ENCODE results near the gene ZNF391. TPM values are rescaled to one million over a fixed set of nuclear protein-coding genes. Genes with fewer than 3 reads are reported as not detected.
A peak's percentile ranks its signal among the peaks of the same experiment; 100 is the strongest.

Gene ZNF391
- 4.4 and 5.4 TPM in 2 replicates for total RNA-seq (2021)
- long read RNA-seq, full-length matches to known transcripts, result 7 of 7 reads
- long read RNA-seq, partial matches to known transcripts, result 0 of 7 reads
- long read RNA-seq, other reads (novel, unspliced or antisense), result 0 of 7 reads

DNA sequence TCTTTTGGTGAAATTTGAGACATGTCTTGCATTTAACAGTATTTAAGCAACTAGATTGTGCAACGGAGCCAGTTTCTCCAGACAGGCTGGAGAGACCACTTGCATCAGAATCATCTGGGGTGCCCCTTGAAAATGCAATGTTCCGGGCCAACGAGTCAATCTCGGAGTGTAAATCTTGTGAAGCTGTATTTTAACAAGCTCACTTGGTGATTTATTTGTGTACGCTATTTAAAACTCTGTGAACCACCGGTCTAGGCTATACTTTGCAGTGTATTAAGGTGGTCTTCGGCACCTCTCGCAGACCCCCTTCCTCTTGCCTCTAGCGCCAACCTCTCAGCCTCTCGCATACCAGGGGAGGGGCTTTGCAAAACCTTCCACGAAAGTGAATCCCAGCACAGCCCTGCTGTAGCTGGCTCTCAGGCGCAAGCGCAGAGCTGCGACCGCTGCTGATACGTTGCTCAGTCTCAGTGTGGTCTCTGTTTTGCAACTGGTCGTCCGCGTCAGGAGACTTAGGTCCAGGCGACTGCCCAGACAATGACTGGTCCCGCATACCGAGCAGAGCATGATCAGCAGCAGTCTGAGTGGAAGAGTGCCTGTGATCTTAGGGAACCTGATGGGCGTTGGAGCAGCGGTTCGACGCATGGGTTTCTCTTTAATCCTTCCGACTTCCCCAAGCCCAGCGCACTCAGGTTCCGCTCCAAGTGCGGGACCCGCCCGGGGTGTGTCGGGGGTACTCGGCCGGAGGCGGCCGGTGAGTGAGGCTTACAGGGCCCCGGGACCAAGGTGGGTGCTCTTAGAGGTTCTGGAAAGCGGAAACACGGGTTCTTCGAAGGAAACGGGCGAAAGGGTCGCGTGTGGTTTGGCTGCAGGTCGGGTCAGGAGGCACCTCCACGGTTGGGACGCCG lies at the start of gene ZNF391:
TSS of gene ZNF391 (plus strand) at position 467 of the 905 bp plus-strand sequence. CDS start 11,612 bp downstream, outside the sequence.
- H3K18ac ChIP-seq (ENCODE audit: insufficient read length, low read depth, low read length), result peak within 1 kb of the TSS; percentile 4
- H2BK15ac ChIP-seq (ENCODE audit: low read depth, low read length), result no peak within 1 kb of the TSS
- no peak within 1 kb of the TSS for H2BK12ac ChIP-seq (ENCODE audit: insufficient read length, low read depth, low read length)
- H3K36me3 Mint-ChIP-seq (ENCODE audit: insufficient read depth in 1 of 3, low read depth in 3 of 3), result peaks cover 5 to 13% (median 6%) of the 10 kb centered on the region in 3 experiments
- no peaks in the 10 kb centered on the region for H3K27me3 ChIP-seq (ENCODE audit: insufficient read depth, low read length)
- peak within 1 kb of the TSS; percentile 37 for H3K27ac ChIP-seq (ENCODE audit: insufficient read length, low read depth, low read length)
- no peak within 1 kb of the TSS for H2BK120ac ChIP-seq (ENCODE audit: low read depth, low read length, poor library complexity, severe bottlenecking)
- peak within 1 kb of the TSS; percentile 91 to 96 (median 95); a peak in 6 of 7 replicates for H3K27ac Mint-ChIP-seq
- H3K4ac ChIP-seq (ENCODE audit: low read depth, low read length), result no peak within 1 kb of the TSS
- H4K91ac ChIP-seq (ENCODE audit: insufficient read length, low read depth, low read length), result no peak within 1 kb of the TSS
- peaks cover 6% of the 10 kb centered on the region for H3K23me2 ChIP-seq (ENCODE audit: insufficient read length, low read depth, low read length, poor library complexity, severe bottlenecking)
- peak within 1 kb of the TSS; percentile 97 for H3K4me3 Mint-ChIP-seq
- peaks cover 2% of the 10 kb centered on the region; the same call in 1 of the 2 replicates for H3K27me3 Mint-ChIP-seq (ENCODE audit: low read depth)
- H2AK5ac ChIP-seq (ENCODE audit: insufficient read length, low read length), result no peak within 1 kb of the TSS
- H2BK5ac ChIP-seq (ENCODE audit: insufficient read length, low read length), result no peak within 1 kb of the TSS
- H2AFZ ChIP-seq (ENCODE audit: low read length), result peak within 1 kb of the TSS; percentile 43
- peak within 1 kb of the TSS; percentile 72 for H3K14ac ChIP-seq (ENCODE audit: insufficient read depth, low read length)
- no peak within 1 kb of the TSS for H4K8ac ChIP-seq (replicated peaks; ENCODE audit: insufficient read length, low read depth, low read length)
- H3K56ac ChIP-seq (ENCODE audit: insufficient read length, low read depth, low read length), result no peak within 1 kb of the TSS
- no peaks in the 10 kb centered on the region for H3K79me1 ChIP-seq (ENCODE audit: insufficient read depth, low read depth, low read length, poor library complexity, severe bottlenecking)
- H3K4me1 Mint-ChIP-seq, result peaks cover 8 to 14% of the 10 kb centered on the region in 2 experiments
- no peak within 1 kb of the TSS for H4K5ac ChIP-seq (ENCODE audit: insufficient read length, low read depth, low read length)
- peak; percentile 91 for DNase-seq
- no peak within 1 kb of the TSS for H3K23ac ChIP-seq (ENCODE audit: insufficient read length, low read depth, low read length)
- peaks cover 7 to 10% of the 10 kb centered on the region in 2 experiments for H3K9me3 Mint-ChIP-seq
- no CpG with 5 or more reads among the region's 49 CpGs for WGBS (ENCODE audit: extremely low coverage, insufficient read length, low lambda C conversion rate)
- no peak within 1 kb of the TSS for H2BK20ac ChIP-seq (ENCODE audit: low read depth, low read length, poor library complexity, severe bottlenecking)
- H3K4me2 ChIP-seq (ENCODE audit: insufficient read depth, insufficient read length, low read length), result peak within 1 kb of the TSS; percentile 63
- TF ChIP-seq, protein P1, sequence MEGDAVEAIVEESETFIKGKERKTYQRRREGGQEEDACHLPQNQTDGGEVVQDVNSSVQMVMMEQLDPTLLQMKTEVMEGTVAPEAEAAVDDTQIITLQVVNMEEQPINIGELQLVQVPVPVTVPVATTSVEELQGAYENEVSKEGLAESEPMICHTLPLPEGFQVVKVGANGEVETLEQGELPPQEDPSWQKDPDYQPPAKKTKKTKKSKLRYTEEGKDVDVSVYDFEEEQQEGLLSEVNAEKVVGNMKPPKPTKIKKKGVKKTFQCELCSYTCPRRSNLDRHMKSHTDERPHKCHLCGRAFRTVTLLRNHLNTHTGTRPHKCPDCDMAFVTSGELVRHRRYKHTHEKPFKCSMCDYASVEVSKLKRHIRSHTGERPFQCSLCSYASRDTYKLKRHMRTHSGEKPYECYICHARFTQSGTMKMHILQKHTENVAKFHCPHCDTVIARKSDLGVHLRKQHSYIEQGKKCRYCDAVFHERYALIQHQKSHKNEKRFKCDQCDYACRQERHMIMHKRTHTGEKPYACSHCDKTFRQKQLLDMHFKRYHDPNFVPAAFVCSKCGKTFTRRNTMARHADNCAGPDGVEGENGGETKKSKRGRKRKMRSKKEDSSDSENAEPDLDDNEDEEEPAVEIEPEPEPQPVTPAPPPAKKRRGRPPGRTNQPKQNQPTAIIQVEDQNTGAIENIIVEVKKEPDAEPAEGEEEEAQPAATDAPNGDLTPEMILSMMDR (conservative IDR thresholded peaks at IDR 0.05), result no peak
- H3K79me2 ChIP-seq (ENCODE audit: insufficient read depth, low read length), result peaks cover 2% of the 10 kb centered on the region; the same call in 1 of the 2 replicates
- peak within 1 kb of the TSS; percentile 52 for H3K9ac ChIP-seq (ENCODE audit: extremely low read depth, insufficient read length, low read length)
- H3K9me3 ChIP-seq (ENCODE audit: control insufficient read depth, low read depth, low read length), result no peaks in the 10 kb centered on the region
- H3K4me1 ChIP-seq (ENCODE audit: insufficient read depth, low read length), result no peaks in the 10 kb centered on the region
- no peaks in the 10 kb centered on the region for H4K20me1 ChIP-seq (ENCODE audit: control insufficient read depth, insufficient read depth, insufficient read length)
- no peak within 1 kb of the TSS for H3T11ph ChIP-seq (ENCODE audit: low read length)
